ENCODE data around the gene PLXDC2. TPM values are rescaled to one million over a fixed set of nuclear protein-coding genes. Genes with fewer than 3 reads are reported as not detected.

The PLXDC2 gene
- total and polyA plus RNA-seq, 2 donors (not counting 1 experiment from before 2014, with no cell fraction given) = 0.07 TPM

DNA sequence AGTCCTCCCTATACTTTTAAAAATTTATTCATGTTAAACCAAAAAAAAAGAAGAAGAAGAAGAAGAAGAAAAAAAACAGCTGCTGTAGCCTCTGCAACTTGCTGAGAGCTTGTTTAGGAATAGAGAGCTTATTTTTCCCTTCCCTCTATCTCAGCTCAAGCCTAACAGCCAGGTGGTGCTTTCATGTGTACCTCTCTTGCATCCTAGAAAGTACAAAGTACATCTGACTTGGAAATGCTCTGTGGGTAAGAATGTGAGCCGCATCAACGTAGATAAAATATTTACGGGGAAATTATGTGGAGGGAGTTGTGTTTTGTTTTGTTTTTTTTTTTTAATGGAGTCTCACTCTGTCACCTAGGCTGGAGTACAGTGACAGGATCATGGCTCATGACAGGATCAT lies 99.6 kb downstream of the PLXDC2 start:
- intact Hi-C loops (cut with micrococcal nuclease) = no loop called here
- H3K9me3 Mint-ChIP-seq (ENCODE audit: insufficient read depth) = no peaks in the 10 kb centered on the region

DNA sequence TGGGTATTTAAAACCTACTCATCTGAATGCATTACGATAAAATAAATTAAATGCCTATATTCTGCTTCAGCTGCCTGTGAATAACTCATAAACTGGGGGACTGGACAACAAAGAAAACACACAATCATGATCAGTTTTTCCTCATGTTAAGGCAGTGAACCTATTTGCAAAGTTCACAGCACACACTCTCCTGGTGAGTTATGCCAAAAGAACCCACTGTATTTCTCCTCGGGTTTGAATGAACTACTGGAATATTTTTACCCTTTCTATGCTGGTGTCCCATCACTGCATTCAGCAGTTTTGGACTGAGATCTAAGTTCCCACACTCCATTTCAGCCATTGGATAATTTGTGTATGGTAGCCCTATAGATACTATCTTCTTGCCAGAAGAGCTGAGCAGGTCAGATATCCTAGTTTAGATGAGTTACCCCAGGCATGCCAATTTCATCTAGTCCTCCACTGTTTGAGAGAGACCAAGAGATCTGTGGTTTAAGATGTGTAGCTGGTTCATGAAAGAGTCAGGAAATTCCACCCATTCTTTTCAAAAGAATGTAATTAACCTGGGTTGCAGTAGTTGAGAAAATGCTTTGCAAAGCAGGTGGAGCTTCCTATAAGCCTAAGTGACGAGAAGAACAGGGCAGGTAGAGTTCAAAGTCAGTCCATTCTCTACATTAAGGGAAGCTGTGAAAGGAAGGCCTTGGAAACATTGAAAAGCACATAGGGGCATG lies 101.7 kb downstream of the PLXDC2 start:
- Histone ChIP-seq H3K27ac (ENCODE audit: low read length in 2 of 2) (no peak overlapping the region), H3K4me3 (ENCODE audit: control extremely low read depth in 1 of 5, extremely low read depth in 1 of 5, insufficient read depth in 1 of 5, low read depth in 2 of 5, low read length in 4 of 5) (no peak overlapping the region), H4K20me1 (ENCODE audit: control insufficient read depth, insufficient read depth, low read length, poor library complexity, severe bottlenecking) (no peaks in the 10 kb centered on the region), H3K9ac (ENCODE audit: low read length) (no peak overlapping the region), H3K27me3 (replicated peaks in 1 of 4; ENCODE audit: control extremely low read depth in 1 of 4, control insufficient read depth in 3 of 4, insufficient read depth in 4 of 4, low read length in 3 of 4) (no peaks in the 10 kb centered on the region), H2AFZ (ENCODE audit: insufficient read depth, low read depth, low read length, poor library complexity, severe bottlenecking) (no peak overlapping the region), H3K79me2 (ENCODE audit: control insufficient read depth, insufficient read depth, low read length) (no peaks in the 10 kb centered on the region), H3K9me3 (ENCODE audit: control extremely low read depth in 1 of 3, control insufficient read depth in 2 of 3, insufficient read depth in 1 of 3, low read length in 2 of 3) (peaks cover 0 to 2% (median 0%) of the 10 kb centered on the region in 3 donors), H3K4me2 (replicated peaks; ENCODE audit: low read depth, low read length, poor library complexity, severe bottlenecking) (no peak overlapping the region), H3K4me1 (ENCODE audit: control insufficient read depth in 2 of 2, insufficient read depth in 2 of 2, low read length in 2 of 2) (no peaks in the 10 kb centered on the region), H3K36me3 (replicated peaks in 1 of 2; ENCODE audit: control extremely low read depth in 1 of 2, control insufficient read depth in 1 of 2, extremely low read depth in 1 of 2, insufficient read depth in 2 of 2, low read length in 1 of 2) (no peaks in the 10 kb centered on the region)
- intact Hi-C loops (cut with micrococcal nuclease) = no loop called here
- H3K4me3 Mint-ChIP-seq = no peak overlapping the region
- ChIA-PET CTCF (no interaction called here), POLR2A (no interaction called here)
- H3K27me3 Mint-ChIP-seq = no peaks in the 10 kb centered on the region
- no peaks in the 10 kb centered on the region for H3K4me1 Mint-ChIP-seq
- no CpG with 5 or more reads among the region's 3 CpGs for WGBS (ENCODE audit: insufficient coverage)
- no peak for ATAC-seq (ENCODE audit: low read depth)
- no peak overlapping the region for H3K27ac Mint-ChIP-seq
- H3K9me3 Mint-ChIP-seq (ENCODE audit: insufficient read depth) = no peaks in the 10 kb centered on the region
- TF ChIP-seq, protein P1, sequence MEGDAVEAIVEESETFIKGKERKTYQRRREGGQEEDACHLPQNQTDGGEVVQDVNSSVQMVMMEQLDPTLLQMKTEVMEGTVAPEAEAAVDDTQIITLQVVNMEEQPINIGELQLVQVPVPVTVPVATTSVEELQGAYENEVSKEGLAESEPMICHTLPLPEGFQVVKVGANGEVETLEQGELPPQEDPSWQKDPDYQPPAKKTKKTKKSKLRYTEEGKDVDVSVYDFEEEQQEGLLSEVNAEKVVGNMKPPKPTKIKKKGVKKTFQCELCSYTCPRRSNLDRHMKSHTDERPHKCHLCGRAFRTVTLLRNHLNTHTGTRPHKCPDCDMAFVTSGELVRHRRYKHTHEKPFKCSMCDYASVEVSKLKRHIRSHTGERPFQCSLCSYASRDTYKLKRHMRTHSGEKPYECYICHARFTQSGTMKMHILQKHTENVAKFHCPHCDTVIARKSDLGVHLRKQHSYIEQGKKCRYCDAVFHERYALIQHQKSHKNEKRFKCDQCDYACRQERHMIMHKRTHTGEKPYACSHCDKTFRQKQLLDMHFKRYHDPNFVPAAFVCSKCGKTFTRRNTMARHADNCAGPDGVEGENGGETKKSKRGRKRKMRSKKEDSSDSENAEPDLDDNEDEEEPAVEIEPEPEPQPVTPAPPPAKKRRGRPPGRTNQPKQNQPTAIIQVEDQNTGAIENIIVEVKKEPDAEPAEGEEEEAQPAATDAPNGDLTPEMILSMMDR (IDR thresholded peaks at IDR 0.05) = no peak
- no peak for TF ChIP-seq EZH2 (IDR thresholded peaks at IDR 0.05; ENCODE audit: borderline replicate concordance, insufficient read depth, low read depth, low read length, poor library complexity, severe bottlenecking)
- DNase-seq = no peak

More for the DNA sequence above, 99.6 kb downstream of the PLXDC2 start:
- no peak overlapping the region for H3K27ac Mint-ChIP-seq
- Histone ChIP-seq H3K4me3 (ENCODE audit: control extremely low read depth in 1 of 5, extremely low read depth in 1 of 5, insufficient read depth in 1 of 5, low read depth in 2 of 5, low read length in 4 of 5) (no peak overlapping the region), H3K27me3 (replicated peaks in 1 of 4; ENCODE audit: control extremely low read depth in 1 of 4, control insufficient read depth in 3 of 4, insufficient read depth in 4 of 4, low read length in 3 of 4) (no peaks in the 10 kb centered on the region), H3K79me2 (ENCODE audit: control insufficient read depth, insufficient read depth, low read length) (no peaks in the 10 kb centered on the region), H3K9me3 (ENCODE audit: control extremely low read depth in 1 of 3, control insufficient read depth in 2 of 3, insufficient read depth in 1 of 3, low read length in 2 of 3) (peaks cover 0 to 2% (median 0%) of the 10 kb centered on the region in 3 donors), H3K4me2 (replicated peaks; ENCODE audit: low read depth, low read length, poor library complexity, severe bottlenecking) (no peak overlapping the region), H4K20me1 (ENCODE audit: control insufficient read depth, insufficient read depth, low read length, poor library complexity, severe bottlenecking) (no peaks in the 10 kb centered on the region), H3K9ac (ENCODE audit: low read length) (no peak overlapping the region), H3K36me3 (replicated peaks in 1 of 2; ENCODE audit: control extremely low read depth in 1 of 2, control insufficient read depth in 1 of 2, extremely low read depth in 1 of 2, insufficient read depth in 2 of 2, low read length in 1 of 2) (no peaks in the 10 kb centered on the region), H2AFZ (ENCODE audit: insufficient read depth, low read depth, low read length, poor library complexity, severe bottlenecking) (no peak overlapping the region), H3K4me1 (ENCODE audit: control insufficient read depth in 2 of 2, insufficient read depth in 2 of 2, low read length in 2 of 2) (no peaks in the 10 kb centered on the region), H3K27ac (ENCODE audit: low read length in 2 of 2) (no peak overlapping the region)
- ATAC-seq (ENCODE audit: low read depth) = no peak
- DNase-seq = no peak
- CTCF ChIA-PET = no interaction called here
- no peak overlapping the region for H3K4me3 Mint-ChIP-seq
- no peak for TF ChIP-seq EZH2 (IDR thresholded peaks at IDR 0.05; ENCODE audit: borderline replicate concordance, insufficient read depth, low read depth, low read length, poor library complexity, severe bottlenecking)
- TF ChIP-seq, protein P1 (IDR thresholded peaks at IDR 0.05) = no peak
- no peaks in the 10 kb centered on the region for H3K4me1 Mint-ChIP-seq
- POLR2A ChIA-PET = no interaction called here
- no CpG with 5 or more reads among the region's 3 CpGs for WGBS (ENCODE audit: insufficient coverage)
- no peaks in the 10 kb centered on the region for H3K27me3 Mint-ChIP-seq

Measured in B cell (primary cell).